Measurements from ENCODE around the gene ANKS1A.
"Not testable (repeated sequence)": the region's sequence is repeated elsewhere in the genome, so short reads cannot be mapped to it uniquely, and the experiment has no call there.

Gene ANKS1A

DNA sequence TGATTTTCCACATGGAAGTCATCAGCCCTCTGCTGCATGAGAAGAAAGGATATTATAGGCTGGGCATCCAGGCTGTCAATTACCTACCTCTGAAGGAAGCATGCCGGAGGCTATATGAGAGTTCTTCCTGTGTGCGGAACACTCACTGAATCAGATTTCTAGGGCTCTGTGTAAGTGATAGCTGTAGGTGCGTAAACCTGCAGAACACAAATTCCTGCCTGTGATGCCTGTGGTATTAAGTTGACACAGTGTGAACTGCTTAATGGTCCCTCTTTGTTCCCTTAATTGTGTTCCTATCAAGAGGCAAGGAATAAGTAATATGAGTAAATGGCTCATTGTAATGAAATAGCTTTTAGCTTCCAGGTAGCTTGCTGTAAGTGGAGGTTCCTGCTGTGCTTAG, 103.3 kb downstream of the ANKS1A start:
- DNase-seq (ENCODE audit: low read depth) = no peak

DNA sequence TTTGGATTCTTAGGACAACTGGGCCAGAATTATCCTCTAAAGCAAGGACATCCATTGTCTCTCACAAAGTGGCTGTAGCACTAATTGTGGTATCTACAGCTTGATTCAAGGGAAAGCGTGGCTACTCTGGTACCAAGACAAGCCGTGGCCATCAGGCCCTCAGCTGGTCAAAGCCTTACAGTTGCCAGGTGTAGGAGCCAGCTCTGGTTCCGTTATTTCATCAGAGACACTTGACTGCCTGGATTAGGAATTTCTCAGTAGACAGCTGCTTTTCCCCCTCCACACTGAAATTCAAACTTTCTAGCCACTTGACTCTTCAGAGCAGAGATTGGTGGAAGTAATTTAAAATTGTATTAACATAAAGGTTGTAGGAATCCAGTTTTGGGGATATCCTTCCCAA, 104.2 kb downstream of the ANKS1A start:
- DNase-seq (ENCODE audit: low read depth) = no peak

DNA sequence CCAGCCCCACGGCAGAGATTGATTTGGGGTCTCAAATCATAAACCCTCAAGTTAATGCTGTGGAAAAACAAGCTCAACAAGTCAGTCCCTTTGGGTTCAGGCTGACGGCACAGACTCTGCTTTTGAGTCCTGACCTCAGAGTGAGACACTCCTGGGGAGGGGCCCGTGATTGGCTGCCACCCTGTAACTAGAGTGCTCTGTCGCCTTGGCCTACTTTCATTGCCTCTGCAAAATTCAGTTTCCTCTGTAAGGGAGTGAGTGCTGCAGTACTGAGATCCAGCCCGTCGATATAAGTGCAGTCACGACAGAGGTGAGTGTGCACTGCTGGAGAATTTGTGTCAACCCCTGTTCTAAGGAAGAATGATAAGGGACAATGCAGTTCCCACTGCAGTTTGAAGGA, 105.6 kb downstream of the ANKS1A start:
- DNase-seq (ENCODE audit: low read depth) = no peak

DNA sequence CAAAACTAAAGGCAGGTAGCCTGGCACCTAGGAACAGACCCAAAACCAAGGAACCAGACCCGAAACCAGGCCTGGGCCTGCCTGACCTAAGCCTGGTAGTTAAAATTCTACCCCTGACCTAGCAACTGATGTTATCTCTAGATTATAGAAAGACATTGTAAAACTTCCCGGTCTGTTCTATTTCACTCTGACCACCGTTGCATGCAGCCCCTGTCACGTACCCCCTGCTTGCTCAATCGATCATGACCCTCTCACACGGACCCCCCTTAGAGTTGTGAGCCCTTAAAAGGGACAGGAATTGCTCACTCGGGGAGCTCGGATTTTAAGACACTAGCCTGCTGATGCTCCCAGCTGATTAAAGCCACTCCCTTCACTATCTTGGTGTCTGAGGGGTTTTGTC, 109.4 kb downstream of the ANKS1A start:
- DNase-seq (ENCODE audit: low read depth) = not testable (repeated sequence)

DNA sequence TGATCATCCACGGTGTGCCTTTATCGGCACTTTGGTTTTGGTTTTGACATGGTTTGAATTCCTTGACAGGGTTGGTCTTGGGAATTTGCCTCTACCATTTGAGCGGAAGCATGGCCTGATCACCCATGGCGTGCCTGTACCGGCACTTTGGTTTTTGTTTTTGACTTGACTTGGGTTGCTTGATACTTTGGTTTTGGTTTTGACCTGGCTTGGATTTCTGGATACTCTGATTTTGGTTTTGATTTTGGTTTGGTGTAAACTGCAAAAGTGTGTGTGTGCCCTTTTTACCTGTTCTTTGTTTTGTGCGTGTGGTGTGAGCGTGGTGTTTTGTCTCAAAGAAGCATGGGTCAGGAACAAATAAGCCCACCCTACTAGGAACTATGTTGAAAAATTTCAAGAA, 110.1 kb downstream of the ANKS1A start:
- DNase-seq (ENCODE audit: low read depth) = not testable (repeated sequence)

DNA sequence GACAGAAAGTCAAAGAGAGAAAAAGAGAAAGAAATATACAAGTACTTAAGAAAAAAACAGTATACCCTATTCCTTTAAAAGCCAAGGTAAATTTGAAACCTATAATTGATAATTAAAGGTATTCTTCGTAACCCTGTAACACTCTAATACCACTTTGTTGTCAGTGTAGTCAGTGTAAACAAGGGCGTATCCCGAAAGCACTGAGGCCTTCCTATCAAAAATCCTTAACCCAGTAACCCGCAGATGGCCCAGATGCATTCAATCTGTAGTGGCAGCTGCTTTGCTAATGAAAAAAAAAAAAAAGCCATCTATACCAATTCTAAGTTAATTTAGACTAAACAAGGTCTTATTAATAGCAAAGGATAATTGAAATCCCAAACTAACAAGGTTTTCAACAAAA, 110.9 kb downstream of the ANKS1A start:
- not testable (repeated sequence) for DNase-seq (ENCODE audit: low read depth)

DNA sequence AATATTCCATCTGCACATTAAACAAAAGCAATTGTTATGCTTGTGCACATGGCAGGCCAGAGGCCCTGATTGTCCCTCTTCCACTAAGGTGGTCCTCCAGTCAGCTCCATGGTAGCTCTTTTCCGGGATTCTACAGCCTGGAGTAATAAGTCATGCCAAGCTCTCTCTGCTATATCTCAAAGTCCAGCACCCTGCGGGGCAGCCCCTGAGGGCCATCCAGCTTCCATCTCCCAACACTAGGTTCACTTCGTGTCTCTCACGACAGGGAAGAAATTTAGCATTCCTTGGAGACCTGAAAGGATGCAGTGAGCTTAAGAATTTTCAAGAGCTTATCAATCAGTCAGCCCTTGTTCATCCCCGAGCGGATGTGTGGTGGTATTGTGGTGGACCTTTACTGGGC, 112.3 kb downstream of the ANKS1A start:
- DNase-seq (ENCODE audit: low read depth) = not testable (repeated sequence)

DNA sequence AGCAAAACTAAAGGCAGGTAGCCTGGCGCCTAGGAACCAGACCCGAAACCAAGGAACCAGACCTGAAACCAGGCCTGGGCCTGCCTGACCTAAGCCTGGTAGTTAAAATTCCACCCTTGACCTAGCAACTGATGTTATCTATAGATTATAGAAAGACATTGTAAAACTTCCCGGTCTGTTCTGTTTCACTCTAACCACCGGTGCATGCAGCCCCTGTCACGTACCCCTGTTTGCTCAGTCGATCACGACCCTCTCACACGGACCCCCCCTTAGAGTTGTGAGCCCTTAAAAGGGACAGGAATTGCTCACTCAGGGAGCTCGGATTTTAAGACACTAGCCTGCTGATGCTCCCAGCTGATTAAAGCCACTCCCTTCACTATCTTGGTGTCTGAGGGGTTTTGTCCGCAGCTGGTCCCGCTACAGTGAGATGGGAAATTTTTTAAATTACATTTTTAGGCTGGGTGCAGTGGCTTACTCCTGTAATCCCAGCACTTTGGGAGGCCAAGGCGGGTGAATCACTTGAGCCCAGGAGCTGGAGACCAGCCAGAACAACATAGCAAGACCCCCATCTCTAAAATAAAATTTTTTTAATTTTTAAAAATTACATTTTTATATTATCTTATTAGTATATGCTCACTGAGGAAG, 115.0 kb downstream of the ANKS1A start:
- DNase-seq (ENCODE audit: low read depth) = not testable (repeated sequence)

DNA sequence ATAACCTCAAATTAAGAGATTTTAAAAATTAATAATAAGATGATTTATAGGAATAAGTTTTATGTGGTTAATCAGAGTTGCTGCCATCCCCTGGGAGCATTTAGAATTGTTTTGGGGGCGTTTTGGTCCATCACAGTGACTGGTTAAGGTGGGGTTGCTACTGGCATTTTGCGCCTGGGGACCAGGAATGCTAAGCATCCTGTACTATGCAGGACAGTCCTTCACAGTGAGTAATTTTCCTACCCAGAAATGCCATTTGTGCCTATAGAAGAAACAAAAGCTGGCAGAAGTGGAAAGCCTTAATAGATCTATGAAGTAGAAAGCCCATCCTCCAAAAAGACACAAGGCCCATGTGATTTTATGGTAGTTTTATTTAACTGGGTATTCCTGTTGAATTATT, 118.0 kb downstream of the ANKS1A start:
- DNase-seq (ENCODE audit: low read depth) = no peak

DNA sequence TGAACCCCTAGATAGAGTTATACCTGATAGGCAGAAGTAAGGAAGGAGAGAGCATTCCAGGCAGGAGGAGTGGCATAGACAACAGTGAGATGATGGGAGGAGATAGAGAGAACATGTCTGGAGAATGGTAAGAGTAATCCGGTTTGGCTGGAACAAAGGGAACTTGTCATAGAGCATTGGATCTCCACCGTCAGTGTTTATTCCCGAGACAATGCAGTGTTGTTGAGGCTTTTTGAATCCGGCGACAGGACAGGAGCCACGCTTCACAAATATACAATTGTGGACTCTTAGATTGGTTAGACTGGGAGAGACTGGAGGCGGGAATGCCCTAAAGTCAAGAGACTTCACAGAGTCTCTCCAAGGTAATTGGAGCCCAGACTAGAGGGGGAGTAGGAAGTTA, 119.8 kb downstream of the ANKS1A start:
- DNase-seq (ENCODE audit: low read depth) = no peak

DNA sequence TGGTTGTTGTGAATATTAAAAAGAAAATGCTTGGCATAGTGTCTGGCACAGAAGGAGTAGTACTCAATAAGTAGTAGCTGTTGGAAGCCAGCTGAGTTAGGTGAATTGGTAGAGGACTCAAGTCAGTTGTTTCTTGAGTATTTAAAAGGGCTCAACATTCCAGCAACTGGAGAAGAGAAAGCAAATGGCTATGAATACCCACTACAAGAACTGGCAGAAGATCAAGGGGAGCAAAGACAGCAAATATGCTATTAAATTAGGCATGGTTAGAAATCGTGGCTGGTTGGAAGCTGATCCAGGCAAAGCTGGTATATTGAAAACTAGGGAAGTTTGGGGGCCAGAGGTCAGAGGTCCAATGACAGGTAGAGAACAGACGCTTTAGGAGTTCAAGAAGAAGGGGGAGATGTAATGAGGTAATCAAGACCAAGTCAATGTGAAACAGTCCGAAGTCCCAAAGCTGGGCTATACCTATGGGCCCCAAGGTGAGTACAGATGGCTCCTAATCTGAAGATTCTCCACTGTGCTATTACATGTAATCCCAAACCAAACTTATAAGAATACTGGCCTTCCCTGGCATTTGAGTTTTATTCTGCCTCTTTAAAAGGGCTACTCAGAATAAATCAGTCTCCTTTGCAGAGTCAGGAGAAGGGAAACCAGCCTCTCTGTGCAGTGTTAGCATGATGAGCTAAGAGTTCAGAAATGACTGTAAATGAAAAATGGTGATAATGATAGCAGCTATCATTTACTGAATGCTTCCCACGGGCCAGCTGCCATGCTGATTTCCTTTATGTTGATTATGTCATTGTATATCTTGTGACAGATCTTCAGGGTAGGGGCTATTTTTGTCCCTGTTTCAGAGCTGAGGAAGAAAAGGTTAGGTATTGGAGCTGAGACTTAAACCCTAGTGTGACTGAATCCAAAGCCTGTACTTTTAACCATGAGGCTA, 122.3 kb downstream of the ANKS1A start:
- no peak for DNase-seq (ENCODE audit: low read depth)

DNA sequence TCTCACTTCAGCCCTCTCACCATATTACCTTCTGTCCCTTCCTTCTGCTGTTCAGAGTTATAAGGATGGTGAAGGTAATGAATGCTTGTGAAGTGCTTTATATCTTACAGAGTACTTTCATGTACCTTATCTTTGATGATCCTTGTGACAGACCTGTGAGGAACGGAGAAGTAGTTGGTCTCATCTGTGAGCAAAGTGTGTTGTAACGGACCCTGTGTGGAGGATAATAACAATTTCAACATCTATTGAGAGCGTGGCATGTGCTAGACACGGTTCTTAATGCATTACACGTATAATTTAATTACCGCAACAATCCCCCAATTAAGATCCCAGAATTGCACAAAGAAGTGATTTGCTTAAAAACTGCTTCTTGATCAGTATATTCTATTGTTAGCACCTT, 124.6 kb downstream of the ANKS1A start:
- no peak for DNase-seq (ENCODE audit: low read depth)

DNA sequence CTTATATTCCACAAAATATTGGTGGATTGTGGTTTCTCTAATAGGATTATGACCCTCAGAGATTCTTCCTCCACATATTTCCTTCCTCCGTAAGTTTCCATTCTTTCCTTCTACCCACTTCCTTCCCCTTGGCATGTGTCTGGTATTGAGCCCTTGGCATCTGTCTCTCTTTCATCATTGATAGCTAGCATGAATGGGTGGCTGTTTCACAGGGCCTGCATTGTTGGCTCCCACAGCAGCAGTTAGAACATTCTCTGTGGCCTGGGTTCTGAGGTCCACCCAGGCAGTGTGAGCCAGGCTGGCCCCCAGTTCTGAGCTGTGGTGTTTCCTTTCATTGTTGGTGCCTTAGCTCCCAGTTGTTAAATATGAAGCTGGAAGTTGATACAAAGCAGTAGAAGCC, 125.3 kb downstream of the ANKS1A start:
- no peak for DNase-seq (ENCODE audit: low read depth)

DNA sequence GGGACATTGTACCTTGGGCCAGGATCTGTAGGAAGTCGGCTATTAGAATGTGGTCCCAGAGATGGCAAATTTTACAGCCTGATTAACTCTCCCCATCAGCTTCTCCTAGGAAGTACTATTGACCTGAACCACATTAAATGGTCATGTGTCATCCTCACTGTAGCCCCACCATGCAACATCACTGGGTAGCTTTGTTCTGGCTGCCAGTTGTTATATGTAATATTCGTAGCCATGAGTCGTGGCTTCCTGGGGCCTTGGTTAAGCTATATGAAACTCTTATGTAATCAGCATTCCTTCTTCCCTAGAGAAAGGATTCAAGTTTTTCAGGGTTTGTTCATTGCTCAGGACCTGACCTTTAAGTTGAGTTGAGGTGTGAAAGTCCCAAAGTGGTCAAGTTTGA, 125.7 kb downstream of the ANKS1A start:
- DNase-seq (ENCODE audit: low read depth) = no peak

DNA sequence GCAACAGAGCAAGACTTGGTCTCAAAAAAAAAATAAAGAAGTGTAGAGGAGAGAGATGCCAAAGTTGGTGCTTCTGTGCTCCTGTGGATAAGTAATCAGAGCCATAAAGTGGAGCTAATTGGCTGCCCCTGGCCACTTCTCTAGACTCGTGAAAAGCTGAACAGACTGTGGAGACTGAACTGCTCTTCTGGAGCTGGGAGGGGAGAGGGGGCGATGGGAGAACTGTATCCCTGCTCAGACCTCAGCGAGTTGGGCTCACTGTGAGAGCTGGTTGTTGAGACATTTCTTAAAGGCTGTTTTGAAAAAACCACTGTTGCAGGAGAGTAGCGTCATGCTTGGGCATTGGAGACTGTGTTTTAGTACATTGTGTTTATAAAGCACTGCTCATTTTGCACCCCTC, 126.4 kb downstream of the ANKS1A start:
- DNase-seq (ENCODE audit: low read depth) = no peak

DNA sequence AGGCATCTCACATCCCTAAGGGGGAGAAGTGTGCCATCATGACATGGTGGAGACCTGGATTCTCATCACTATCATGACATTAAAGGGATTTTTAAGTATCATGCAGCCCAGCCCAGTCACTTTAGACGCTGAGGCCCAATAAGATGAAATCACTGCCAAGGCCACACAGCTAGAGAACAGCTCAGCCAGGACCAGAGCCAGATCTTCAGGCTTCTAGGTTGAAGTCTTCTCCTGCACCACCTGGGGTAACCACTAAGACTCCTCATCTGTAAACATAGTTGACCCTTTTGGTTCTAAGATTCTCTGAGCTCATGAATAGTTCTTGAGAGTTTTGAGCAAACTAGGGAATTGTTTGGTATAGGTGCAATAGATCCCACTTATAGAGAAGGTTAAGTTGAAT, 126.9 kb downstream of the ANKS1A start:
- DNase-seq (ENCODE audit: low read depth) = no peak

DNA sequence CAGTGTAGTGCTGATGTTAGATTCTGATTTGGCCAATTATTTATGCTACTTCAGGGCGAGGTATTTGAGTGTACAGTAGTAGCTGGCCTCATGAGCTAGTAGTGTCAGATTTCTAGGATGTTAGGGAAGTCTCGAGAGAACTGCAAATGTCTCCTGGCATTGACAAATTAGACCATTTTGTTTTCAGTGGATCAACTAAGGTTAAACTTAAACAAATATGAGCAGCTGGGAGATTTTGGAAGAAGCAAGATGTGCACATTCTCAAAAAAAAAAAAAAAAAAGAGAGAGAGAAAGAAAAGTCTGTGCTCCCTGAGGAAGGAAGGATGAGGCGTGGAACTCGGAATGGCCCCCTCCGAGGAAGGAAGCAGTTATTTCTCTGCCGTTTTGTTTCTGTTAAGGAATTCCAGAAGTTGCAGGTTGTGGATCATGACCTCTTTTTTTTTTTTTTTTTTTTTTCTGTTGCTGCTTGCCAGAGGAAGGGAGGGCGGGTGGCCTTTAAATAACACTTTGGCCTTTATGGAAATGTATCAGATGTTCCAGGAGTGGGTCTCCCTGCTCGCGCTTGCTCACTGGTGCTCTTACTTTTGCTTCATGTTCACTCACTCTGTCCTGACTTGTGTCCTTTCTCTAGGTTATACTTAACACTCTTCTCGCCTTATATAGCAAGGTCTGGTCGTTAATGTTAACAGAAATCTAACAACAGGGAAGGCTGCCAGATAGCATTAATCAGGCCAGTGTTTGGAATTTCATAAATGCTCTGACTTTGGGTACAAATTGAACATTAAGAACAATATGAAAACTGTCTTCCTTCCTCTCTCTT, 127.7 kb downstream of the ANKS1A start:
- DNase-seq (ENCODE audit: low read depth) = no peak

DNA sequence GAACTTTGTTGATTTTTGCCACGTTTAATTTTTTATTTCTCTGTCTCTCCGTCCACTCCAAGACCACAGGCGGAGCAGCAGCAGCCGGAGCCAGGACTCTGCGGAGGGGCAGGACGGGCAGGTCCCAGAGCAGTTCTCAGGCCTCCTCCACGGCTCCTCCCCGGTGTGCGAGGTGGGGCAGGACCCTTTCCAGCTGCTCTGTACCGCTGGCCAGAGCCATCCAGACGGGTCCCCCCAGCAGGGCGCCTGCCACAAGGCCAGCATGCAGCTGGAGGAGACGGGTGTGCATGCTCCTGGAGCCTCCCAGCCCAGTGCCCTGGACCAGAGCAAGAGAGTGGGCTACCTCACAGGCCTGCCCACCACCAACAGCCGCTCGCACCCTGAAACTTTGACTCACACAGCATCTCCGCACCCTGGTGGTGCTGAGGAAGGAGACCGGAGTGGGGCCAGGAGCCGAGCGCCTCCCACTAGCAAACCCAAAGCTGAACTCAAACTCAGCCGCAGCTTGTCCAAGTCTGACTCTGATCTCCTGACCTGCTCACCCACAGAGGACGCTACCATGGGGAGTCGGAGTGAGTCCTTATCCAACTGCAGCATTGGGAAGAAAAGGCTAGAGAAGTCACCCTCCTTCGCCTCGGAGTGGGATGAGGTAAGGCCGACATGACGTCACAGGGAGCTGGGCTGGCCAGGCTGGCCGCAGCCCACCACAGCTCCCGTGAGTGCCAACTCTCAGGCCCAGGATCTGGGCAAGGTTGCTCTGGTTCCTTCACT, 128.5 kb downstream of the ANKS1A start:
- no peak for DNase-seq (ENCODE audit: low read depth)

DNA sequence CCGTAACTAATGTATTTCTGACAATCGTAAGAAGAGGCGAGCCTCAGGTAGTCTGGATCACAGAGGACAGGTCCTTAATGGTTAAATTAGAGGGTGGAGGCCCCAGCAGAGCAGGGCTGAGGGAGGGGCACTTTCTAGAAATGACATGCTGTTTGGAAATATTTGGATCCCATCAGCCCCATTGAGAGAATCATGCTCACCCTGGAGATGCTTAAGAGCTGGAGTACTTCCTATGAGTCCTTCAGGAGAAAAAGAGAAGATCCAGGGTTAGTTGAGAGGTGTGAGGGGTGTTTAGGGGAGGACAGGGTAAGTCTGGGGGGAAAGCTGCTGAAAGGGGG, 129.1 kb downstream of the ANKS1A start:
- no peak for DNase-seq (ENCODE audit: low read depth)

DNA sequence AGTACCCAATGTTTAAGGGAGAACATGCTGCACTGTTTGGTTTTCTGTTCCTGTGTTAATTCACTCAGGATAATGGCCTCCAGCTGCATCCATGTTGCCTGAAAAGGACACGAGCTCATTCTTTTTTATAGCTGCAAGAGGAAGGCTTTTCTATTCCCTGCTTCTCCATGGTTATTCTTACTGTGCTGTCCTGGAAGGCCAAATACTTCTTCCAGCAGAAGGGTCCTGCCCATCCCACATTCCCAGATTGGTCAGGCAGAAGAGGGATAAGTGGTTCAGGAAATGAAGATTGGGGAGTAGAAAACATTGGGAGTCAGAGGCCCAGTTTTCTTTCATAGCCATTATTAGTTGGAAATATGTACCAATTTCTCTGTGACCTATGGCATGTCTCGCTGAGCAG, 129.7 kb downstream of the ANKS1A start:
- no peak for DNase-seq (ENCODE audit: low read depth)

DNA sequence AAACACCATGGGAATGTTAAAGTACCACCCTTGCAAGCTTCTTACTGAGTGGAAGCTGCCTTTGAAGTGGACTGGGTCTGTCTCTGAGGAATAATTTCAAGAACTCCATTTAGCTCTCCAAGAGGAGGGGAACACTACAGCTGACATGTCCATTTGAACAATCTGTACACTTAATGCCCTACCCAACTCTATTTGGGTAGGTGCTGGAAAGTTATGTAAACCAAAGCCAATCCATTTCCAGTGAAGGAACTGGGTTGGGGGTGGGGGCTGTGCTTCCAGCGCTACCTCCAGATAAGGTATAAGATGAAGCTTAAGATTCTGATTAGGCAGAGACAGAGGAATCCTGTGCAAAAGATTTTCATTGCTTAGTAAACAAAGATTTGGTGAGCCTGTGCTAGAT, 130.1 kb downstream of the ANKS1A start:
- no peak for DNase-seq (ENCODE audit: low read depth)

DNA sequence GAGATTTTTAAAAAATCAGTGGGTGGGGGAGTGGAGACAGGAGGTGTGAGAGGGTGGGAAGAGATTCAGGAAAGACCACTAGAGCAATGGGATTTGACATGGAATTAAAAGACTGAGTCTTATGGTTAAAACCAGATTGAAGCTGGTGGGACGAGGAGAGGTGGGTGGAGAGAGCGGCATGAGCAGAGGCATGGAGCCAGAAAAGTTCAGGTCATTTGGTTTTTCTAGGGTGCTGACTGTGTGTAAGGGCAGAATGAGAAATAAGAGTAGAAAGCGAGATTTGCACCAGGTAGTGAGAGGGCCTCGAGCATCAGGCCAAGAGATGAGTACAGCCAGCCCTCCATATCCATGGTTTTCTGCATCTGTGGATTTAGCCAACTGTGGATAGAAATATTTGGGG, 130.8 kb downstream of the ANKS1A start:
- no peak for DNase-seq (ENCODE audit: low read depth)
